GM19438 (cell line): ENCODE results near the gene THAP7.
"Not testable (repeated sequence)": the region's sequence is repeated elsewhere in the genome, so short reads cannot be mapped to it uniquely, and the experiment has no call there.

Experiments
- ATAC-seq: cut with Tn5 transposase; IDR thresholded peaks from one replicate; pipeline ENCODE4 v1.9.1; 2021; ENCODE audit warnings: low read depth; ENCODE audit not compliant: unreplicated experiment

Gene THAP7

GRCh38 chr22:21013657-21014201 is 11.8 kb upstream of the THAP7 start:
- no peak for ATAC-seq

GRCh38 chr22:21012446-21013407 is 10.8 kb upstream of the THAP7 start:
- no peak for ATAC-seq

GRCh38 chr22:21010426-21011113 is 8.7 kb upstream of the THAP7 start:
- ATAC-seq, result no peak

GRCh38 chr22:21009638-21010425 is 7.9 kb upstream of the THAP7 start:
- no peak for ATAC-seq

GRCh38 chr22:21009208-21009607 is 7.3 kb upstream of the THAP7 start:
- not testable (repeated sequence) for ATAC-seq

GRCh38 chr22:21003782-21004181 is 1.9 kb upstream of the THAP7 start:
- no peak for ATAC-seq

- no peak for ATAC-seq
Measured at GRCh38 chr22:21000987-21001600, 824 bp downstream of the THAP7 start.

GRCh38 chr22:21000207-21000986 is 1.5 kb downstream of the THAP7 start:
- no peak for ATAC-seq

GRCh38 chr22:20999350-21000206 is 2.3 kb downstream of the THAP7 start:
- ATAC-seq, result no peak

GRCh38 chr22:20998411-20999336 is 3.2 kb downstream of the THAP7 start:
- ATAC-seq, result no peak

GRCh38 chr22:20997536-20998257 is 4.2 kb downstream of the THAP7 start:
- ATAC-seq, result no peak

GRCh38 chr22:20996598-20997535 is 5.1 kb downstream of the THAP7 start:
- no peak for ATAC-seq

GRCh38 chr22:20996031-20996410 is 5.9 kb downstream of the THAP7 start:
- ATAC-seq, result no peak

- ATAC-seq, result no peak
Measured at GRCh38 chr22:20995329-20996030, 6.4 kb downstream of the THAP7 start.

- no peak for ATAC-seq
Measured at GRCh38 chr22:20994902-20995241, 7.0 kb downstream of the THAP7 start.
